Keratinocyte (primary cell): ENCODE measurements around the gene NCOA7. TPM values are rescaled to one million over a fixed set of nuclear protein-coding genes. Genes with fewer than 3 reads are reported as not detected.
A peak's percentile ranks its signal among the peaks of the same experiment; 100 is the strongest.

ENCODE experiments used
- DNase-seq: peaks from one replicate; pipeline ENCODE4 v3.0.0-alpha.2; 2011; ENCODE audit warnings: low read depth, missing footprints, low spot score
- FAIRE-seq: peaks from 2 replicates; lab custom pipeline; 2011; peaks lifted over from hg19 to GRCh38; lab: Jason Lieb, UNC
- H2AFZ ChIP-seq: 2 replicates; pipeline ENCODE4 v1.6.0; 2012; ENCODE audit warnings: low read length, control low read depth, inconsistent platforms; ENCODE audit not compliant: control insufficient read depth
- H3K27ac ChIP-seq: 2 replicates; pipeline ENCODE4 v1.5.1; 2011; ENCODE audit warnings: low read length; ENCODE audit not compliant: control insufficient read depth, insufficient read depth
- H3K27me3 ChIP-seq: 3 replicates; pipeline ENCODE4 v1.6.0; 2011; ENCODE audit warnings: low read length; ENCODE audit not compliant: control insufficient read depth, insufficient read depth; ENCODE audit errors: extremely low read depth
- H3K36me3 ChIP-seq, 2 experiments: 2 replicates in 1 of 2; 3 replicates in 1 of 2; pipeline ENCODE4 v1.5.1; 2011; ENCODE audit warnings: low read length in 2 of 2, mild to moderate bottlenecking in 1 of 2; ENCODE audit not compliant: control insufficient read depth in 2 of 2, insufficient read depth in 2 of 2; ENCODE audit errors: extremely low read depth in 1 of 2
- H3K4me1 ChIP-seq: 3 replicates; pipeline ENCODE4 v1.5.1; 2011; ENCODE audit warnings: low read length; ENCODE audit not compliant: control insufficient read depth, insufficient read depth; ENCODE audit errors: extremely low read depth
- H3K4me2 ChIP-seq: 3 replicates; pipeline ENCODE4 v1.6.0; 2011; ENCODE audit warnings: low read depth, low read length; ENCODE audit not compliant: control insufficient read depth, insufficient read depth; ENCODE audit errors: extremely low read depth
- H3K4me3 ChIP-seq, 3 experiments: fragments of 200-600 bp in 1 of 3; sonication (generic) in 1 of 3; 2 replicates in 2 of 3; 3 replicates in 1 of 3; pipeline ENCODE4 v1.5.1; 2011 to 2016; ENCODE audit warnings: low read length in 3 of 3, mild to moderate bottlenecking in 3 of 3, control low read depth in 2 of 3, inconsistent platforms in 1 of 3, low read depth in 1 of 3, mixed read lengths in 1 of 3, mixed run types in 1 of 3, moderate library complexity in 1 of 3; ENCODE audit not compliant: control insufficient read depth in 2 of 3, insufficient read depth in 2 of 3; ENCODE audit errors: extremely low read depth in 1 of 3
- H3K79me2 ChIP-seq: 2 replicates; pipeline ENCODE4 v1.6.0; 2012; ENCODE audit warnings: low read length; ENCODE audit not compliant: control insufficient read depth, insufficient read depth
- H3K9ac ChIP-seq: 3 replicates; pipeline ENCODE4 v1.6.0; 2011; ENCODE audit warnings: low read length; ENCODE audit not compliant: control insufficient read depth, insufficient read depth; ENCODE audit errors: extremely low read depth
- H3K9me1 ChIP-seq: 3 replicates; pipeline ENCODE4 v1.6.0; 2011; ENCODE audit warnings: low read length; ENCODE audit not compliant: control insufficient read depth, insufficient read depth; ENCODE audit errors: extremely low read depth
- H3K9me3 ChIP-seq: 2 replicates; pipeline ENCODE4 v1.5.1; 2012; ENCODE audit warnings: low read depth, low read length; ENCODE audit not compliant: control insufficient read depth
- H4K20me1 ChIP-seq: 3 replicates; pipeline ENCODE4 v1.6.0; 2011; ENCODE audit warnings: low read length; ENCODE audit not compliant: control insufficient read depth, insufficient read depth; ENCODE audit errors: extremely low read depth
- CTCF ChIP-seq, 3 experiments: IDR thresholded peaks in 1 of 3; conservative IDR thresholded peaks in 1 of 3; optimal IDR thresholded peaks in 1 of 3; 2 replicates in 2 of 3; 3 replicates in 1 of 3; pipeline versions ENCODE3 to v1.5.1; 2011; ENCODE audit warnings: low read length in 3 of 3, mild to moderate bottlenecking in 3 of 3, moderate library complexity in 2 of 3, control low read depth in 1 of 3, inconsistent platforms in 1 of 3; ENCODE audit not compliant: insufficient read depth in 2 of 3; ENCODE audit errors: extremely low read depth in 1 of 3
- EZH2 ChIP-seq: IDR thresholded peaks from one replicate; pipeline ENCODE4 v1.6.1; 2012; ENCODE audit warnings: inconsistent platforms, mild to moderate bottlenecking, low read length, moderate library complexity
- dilution Hi-C: fragments of 300-500 bp; cut with MboI; formaldehyde crosslinking; loops from one replicate; pipeline ENCODE4 v1.7.0; 2020; ENCODE audit warnings: low sequenced_read_pairs; ENCODE audit not compliant: extremely low pct_ligation_motif_present
- polyA plus RNA-seq, 5 experiments: library from polyadenylated mRNA; depleted of rRNA in 3 of 5; stranded (reverse) in 3 of 5; stranded (forward) in 1 of 5; unstranded in 1 of 5; fragments of >200 nt; gene quantifications; 1 replicate in 1 of 5; 2 replicates in 3 of 5; 3 replicates in 1 of 5; pipeline versions ENCODE4 v1.2.1 to v1.2.3, GENCODE V29; 2011 to 2012; ENCODE audit warnings: missing spikeins in 2 of 5, low read depth in 1 of 5, low replicate concordance in 1 of 5

Gene NCOA7
- polyA plus RNA-seq, 1 donor (not counting 4 experiments of a cell fraction or from before 2014, with no cell fraction given): 20.5 TPM

GRCh38 chr6:125899726-125900182, 109.0 kb downstream of the NCOA7 start:
- DNase-seq (no peak), FAIRE-seq (no peak)
- Histone ChIP-seq H3K36me3 (peaks cover 0 to 3% of the 10 kb centered on the region in 2 experiments), H3K4me1 (peaks cover 5% of the 10 kb centered on the region), H3K9me3 (no peaks in the 10 kb centered on the region), H3K4me3 (no peak overlapping the region), H3K9me1 (no peaks in the 10 kb centered on the region), H4K20me1 (no peaks in the 10 kb centered on the region), H3K27me3 (no peaks in the 10 kb centered on the region), H3K9ac (no peak overlapping the region), H3K27ac (no peak overlapping the region), H3K4me2 (no peak overlapping the region), H2AFZ (no peak overlapping the region), H3K79me2 (no peaks in the 10 kb centered on the region)
- dilution Hi-C loops: no loop called here
- TF ChIP-seq CTCF (optimal IDR thresholded peaks at IDR 0.05 in 1 of 3, IDR thresholded peaks at IDR 0.05 in 1 of 3, conservative IDR thresholded peaks at IDR 0.05 in 1 of 3; ENCODE audit: extremely low read depth in 1 of 3, insufficient read depth in 2 of 3, low read length in 3 of 3) (no peak), EZH2 (no peak)

- FAIRE-seq: peak; percentile 97
- dilution Hi-C loops: no loop called here
These were observed 114.1 kb downstream of the NCOA7 start for GRCh38 chr6:125904871-125905270.

More at GRCh38 chr6:125904871-125905270, 114.1 kb downstream of the NCOA7 start:
- H3K4me2 ChIP-seq: peak overlapping the region; percentile 2
- H3K4me3 ChIP-seq: no peak overlapping the region
- no peak for TF ChIP-seq EZH2
- no peak for TF ChIP-seq CTCF (optimal IDR thresholded peaks at IDR 0.05 in 1 of 3, IDR thresholded peaks at IDR 0.05 in 1 of 3, conservative IDR thresholded peaks at IDR 0.05 in 1 of 3; ENCODE audit: extremely low read depth in 1 of 3, insufficient read depth in 2 of 3, low read length in 3 of 3)
- no peaks in the 10 kb centered on the region for H3K79me2 ChIP-seq
- no peaks in the 10 kb centered on the region for H3K27me3 ChIP-seq
- H3K4me1 ChIP-seq: peaks cover 7% of the 10 kb centered on the region
- H3K27ac ChIP-seq: peak overlapping the region; percentile 10
- H3K9me1 ChIP-seq: no peaks in the 10 kb centered on the region
- no peaks in the 10 kb centered on the region for H4K20me1 ChIP-seq
- H3K9ac ChIP-seq: no peak overlapping the region
- DNase-seq: peak; percentile 77
- no peaks in the 10 kb centered on the region for H3K9me3 ChIP-seq
- H3K36me3 ChIP-seq: no peaks in the 10 kb centered on the region
- no peak overlapping the region for H2AFZ ChIP-seq
